Rectal smooth muscle tissue (tissue), 1 donor: ENCODE results near the gene PRPS1L1.

Source experiments
- H3K27ac ChIP-seq: one replicate; pipeline ENCODE4 v1.7.0; 2013; ENCODE audit warnings: low read depth, low read length, inconsistent platforms
- H3K27me3 ChIP-seq: one replicate; pipeline ENCODE4 v1.7.0; 2013; ENCODE audit warnings: low read length; ENCODE audit not compliant: control insufficient read depth, insufficient read depth
- H3K36me3 ChIP-seq: one replicate; pipeline ENCODE4 v1.7.0; 2013; ENCODE audit warnings: low read length; ENCODE audit not compliant: control insufficient read depth, insufficient read depth
- H3K4me1 ChIP-seq: one replicate; pipeline ENCODE4 v1.7.0; 2013; ENCODE audit warnings: low read length; ENCODE audit not compliant: control insufficient read depth, insufficient read depth
- H3K4me3 ChIP-seq: one replicate; pipeline ENCODE4 v1.7.0; 2013; ENCODE audit warnings: low read length
- H3K9ac ChIP-seq: one replicate; pipeline ENCODE4 v1.7.0; 2013; ENCODE audit warnings: low read length

PRPS1L1 gene

GRCh38 chr7:18027628-18028027 is at the start of gene PRPS1L1:
PRPS1L1 (minus strand) TSS chr7:18027846.
- Histone ChIP-seq H3K36me3 (no peaks in the 10 kb centered on the region), H3K4me3 (no peak within 1 kb of the TSS), H3K27ac (no peak within 1 kb of the TSS), H3K4me1 (no peaks in the 10 kb centered on the region), H3K27me3 (no peaks in the 10 kb centered on the region), H3K9ac (no peak within 1 kb of the TSS)

DNA sequence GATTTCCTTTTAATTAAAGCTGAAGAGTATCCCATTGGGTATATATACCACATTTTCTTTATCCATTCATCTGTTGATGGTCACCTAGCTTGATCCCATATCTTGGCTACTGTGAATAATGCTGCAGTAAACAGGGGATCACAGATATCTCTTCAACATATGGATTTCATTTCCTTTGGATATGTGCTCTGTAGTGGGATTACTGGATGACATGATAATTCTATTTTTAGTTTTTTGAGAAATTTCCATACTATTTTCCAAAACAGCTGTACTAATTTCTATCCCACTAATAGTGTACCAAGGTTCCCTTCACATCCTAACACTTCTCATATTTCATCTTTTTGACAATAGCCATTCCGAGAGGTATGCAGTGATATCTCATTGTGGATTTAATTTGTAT is 48.8 kb upstream of the PRPS1L1 start:
- no peaks in the 10 kb centered on the region for H3K27me3 ChIP-seq

GRCh38 chr7:18068745-18069144 is 41.1 kb upstream of the PRPS1L1 start:
- Histone ChIP-seq H3K27me3 (no peaks in the 10 kb centered on the region), H3K27ac (no peak overlapping the region), H3K36me3 (no peaks in the 10 kb centered on the region), H3K9ac (no peak overlapping the region), H3K4me1 (no peaks in the 10 kb centered on the region), H3K4me3 (no peak overlapping the region)

More for the DNA sequence above, 48.8 kb upstream of the PRPS1L1 start:
- Histone ChIP-seq H3K27ac (no peak overlapping the region), H3K36me3 (no peaks in the 10 kb centered on the region), H3K4me1 (no peaks in the 10 kb centered on the region), H3K4me3 (no peak overlapping the region), H3K9ac (no peak overlapping the region)

GRCh38 chr7:18064242-18064838 is 36.7 kb upstream of the PRPS1L1 start:
- Histone ChIP-seq H3K36me3 (no peaks in the 10 kb centered on the region), H3K9ac (no peak overlapping the region), H3K4me1 (no peaks in the 10 kb centered on the region), H3K27ac (no peak overlapping the region), H3K4me3 (no peak overlapping the region), H3K27me3 (no peaks in the 10 kb centered on the region)

- Histone ChIP-seq H3K27ac (no peak overlapping the region), H3K4me1 (no peaks in the 10 kb centered on the region), H3K9ac (no peak overlapping the region), H3K36me3 (no peaks in the 10 kb centered on the region), H3K4me3 (no peak overlapping the region), H3K27me3 (no peaks in the 10 kb centered on the region)
Measured at GRCh38 chr7:18063149-18063901, 35.7 kb upstream of the PRPS1L1 start.

- no peaks in the 10 kb centered on the region for H3K27me3 ChIP-seq
- H3K36me3 ChIP-seq: no peaks in the 10 kb centered on the region
- H3K4me1 ChIP-seq: no peaks in the 10 kb centered on the region
- no peak overlapping the region for H3K9ac ChIP-seq
- no peak overlapping the region for H3K27ac ChIP-seq
- H3K4me3 ChIP-seq: no peak overlapping the region
Measured at GRCh38 chr7:18059171-18059570, 31.5 kb upstream of the PRPS1L1 start.

- Histone ChIP-seq H3K36me3 (no peaks in the 10 kb centered on the region), H3K4me1 (no peaks in the 10 kb centered on the region), H3K4me3 (no peak overlapping the region), H3K27me3 (no peaks in the 10 kb centered on the region), H3K27ac (no peak overlapping the region), H3K9ac (no peak overlapping the region)
Measured at GRCh38 chr7:18053941-18054340, 26.3 kb upstream of the PRPS1L1 start.

- Histone ChIP-seq H3K36me3 (no peaks in the 10 kb centered on the region), H3K9ac (no peak overlapping the region), H3K27me3 (no peaks in the 10 kb centered on the region), H3K4me3 (no peak overlapping the region), H3K27ac (no peak overlapping the region), H3K4me1 (no peaks in the 10 kb centered on the region)
Measured at GRCh38 chr7:18053177-18053928, 25.7 kb upstream of the PRPS1L1 start.

GRCh38 chr7:18049262-18049661 is 21.6 kb upstream of the PRPS1L1 start:
- Histone ChIP-seq H3K9ac (no peak overlapping the region), H3K27me3 (no peaks in the 10 kb centered on the region)

GRCh38 chr7:18046601-18047000 is 19.0 kb upstream of the PRPS1L1 start:
- no peaks in the 10 kb centered on the region for H3K4me1 ChIP-seq
- no peak overlapping the region for H3K9ac ChIP-seq
- H3K4me3 ChIP-seq: no peak overlapping the region
- no peaks in the 10 kb centered on the region for H3K27me3 ChIP-seq
- no peak overlapping the region for H3K27ac ChIP-seq
- H3K36me3 ChIP-seq: no peaks in the 10 kb centered on the region

More at GRCh38 chr7:18049262-18049661, 21.6 kb upstream of the PRPS1L1 start:
- Histone ChIP-seq H3K27ac (no peak overlapping the region), H3K36me3 (no peaks in the 10 kb centered on the region), H3K4me1 (no peaks in the 10 kb centered on the region), H3K4me3 (no peak overlapping the region)

DNA sequence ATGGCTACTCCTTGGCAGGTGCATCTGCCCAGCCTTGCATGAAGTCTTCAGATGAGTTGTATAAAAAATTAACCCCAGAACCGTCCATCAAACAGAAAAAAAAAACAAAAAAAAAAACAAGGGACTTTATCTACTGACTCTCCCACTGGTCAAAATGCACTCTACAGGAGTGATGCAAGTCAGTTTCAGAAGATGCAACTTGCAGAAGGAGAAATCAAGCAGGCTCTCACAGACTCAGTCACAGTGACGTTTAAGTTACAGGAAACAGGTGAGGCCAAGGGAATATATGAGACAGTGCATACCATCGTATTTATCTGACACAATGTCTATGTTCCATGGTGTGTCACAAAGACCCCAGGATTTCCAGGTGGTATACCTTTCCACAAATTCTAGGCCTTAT is 17.5 kb upstream of the PRPS1L1 start:
- Histone ChIP-seq H3K4me3 (no peak overlapping the region), H3K4me1 (no peaks in the 10 kb centered on the region)

DNA sequence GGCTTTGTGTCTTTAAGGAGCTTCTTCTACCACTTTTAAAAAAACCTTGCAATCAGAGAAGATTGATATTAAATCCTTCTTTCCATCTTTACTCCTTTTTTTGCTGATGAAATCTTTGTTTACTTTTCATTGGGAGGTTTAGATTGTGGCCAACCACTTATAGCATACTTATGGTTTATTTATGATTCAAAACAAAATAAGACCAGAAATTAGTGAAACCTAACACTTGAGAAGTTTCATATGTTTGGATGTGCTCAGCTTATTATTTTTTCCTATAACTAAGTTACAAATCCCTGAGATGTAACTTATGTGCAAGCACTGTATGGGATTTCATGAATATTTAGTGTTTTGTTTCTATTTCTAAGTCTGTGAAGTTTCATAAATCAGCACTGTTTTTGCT is 13.5 kb upstream of the PRPS1L1 start:
- Histone ChIP-seq H3K4me1 (no peaks in the 10 kb centered on the region), H3K27me3 (no peaks in the 10 kb centered on the region), H3K4me3 (no peak overlapping the region), H3K27ac (no peak overlapping the region), H3K9ac (no peak overlapping the region), H3K36me3 (no peaks in the 10 kb centered on the region)

More for the DNA sequence above, 17.5 kb upstream of the PRPS1L1 start:
- Histone ChIP-seq H3K27me3 (no peaks in the 10 kb centered on the region), H3K27ac (no peak overlapping the region), H3K9ac (no peak overlapping the region), H3K36me3 (no peaks in the 10 kb centered on the region)
